GM12892 (cell line): ENCODE measurements around the gene DRAP1.

Experiments
- POLR2A ChIP-seq: IDR thresholded peaks from 2 replicates; pipeline ENCODE4 v1.6.1; 2011; ENCODE audit warnings: low read depth, low read length, control low read depth
- POLR2AphosphoS5 ChIP-seq: IDR thresholded peaks from 2 replicates; pipeline ENCODE4 v1.6.1; 2011; ENCODE audit warnings: low read depth, low read length, control low read depth
- TAF1 ChIP-seq: IDR thresholded peaks from 2 replicates; pipeline ENCODE4 v1.6.1; 2011; ENCODE audit warnings: low read depth, mild to moderate bottlenecking, control low read depth, low read length, borderline replicate concordance

DNA sequence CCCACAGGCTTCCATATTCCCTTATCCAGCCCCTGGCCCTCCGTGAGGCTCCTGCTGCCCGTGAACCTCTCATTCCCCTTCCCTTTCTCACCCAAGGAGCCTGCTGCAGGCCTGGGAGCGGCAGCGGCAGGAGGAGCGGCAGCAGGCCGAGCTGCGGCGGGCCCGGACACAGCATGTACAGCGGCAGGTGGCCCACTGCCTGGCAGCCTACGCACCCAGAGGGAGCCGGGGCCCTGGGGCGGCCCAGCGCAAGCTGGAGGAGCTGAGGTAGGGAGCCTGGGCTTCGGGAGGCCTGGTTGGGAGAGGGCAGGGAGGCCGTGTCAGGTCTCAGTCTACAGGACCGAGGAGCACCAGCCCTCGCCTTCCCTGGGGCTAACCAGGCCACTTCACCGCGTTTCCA, 34.2 kb downstream of the DRAP1 start:
- TF ChIP-seq TAF1, result no peak
- TF ChIP-seq POLR2A, result no peak
- TF ChIP-seq POLR2AphosphoS5, result no peak
